Hematopoietic multipotent progenitor cell treated with erythropoietin and hydrocortisone succinate and interleukin-3 and kit ligand, for 8 days (in vitro differentiated cells): ENCODE measurements around the gene HHATL.

Experiments used
- DNase-seq: peaks from one replicate; pipeline ENCODE4 v3.0.0-alpha.2; 2015

HHATL gene

DNA sequence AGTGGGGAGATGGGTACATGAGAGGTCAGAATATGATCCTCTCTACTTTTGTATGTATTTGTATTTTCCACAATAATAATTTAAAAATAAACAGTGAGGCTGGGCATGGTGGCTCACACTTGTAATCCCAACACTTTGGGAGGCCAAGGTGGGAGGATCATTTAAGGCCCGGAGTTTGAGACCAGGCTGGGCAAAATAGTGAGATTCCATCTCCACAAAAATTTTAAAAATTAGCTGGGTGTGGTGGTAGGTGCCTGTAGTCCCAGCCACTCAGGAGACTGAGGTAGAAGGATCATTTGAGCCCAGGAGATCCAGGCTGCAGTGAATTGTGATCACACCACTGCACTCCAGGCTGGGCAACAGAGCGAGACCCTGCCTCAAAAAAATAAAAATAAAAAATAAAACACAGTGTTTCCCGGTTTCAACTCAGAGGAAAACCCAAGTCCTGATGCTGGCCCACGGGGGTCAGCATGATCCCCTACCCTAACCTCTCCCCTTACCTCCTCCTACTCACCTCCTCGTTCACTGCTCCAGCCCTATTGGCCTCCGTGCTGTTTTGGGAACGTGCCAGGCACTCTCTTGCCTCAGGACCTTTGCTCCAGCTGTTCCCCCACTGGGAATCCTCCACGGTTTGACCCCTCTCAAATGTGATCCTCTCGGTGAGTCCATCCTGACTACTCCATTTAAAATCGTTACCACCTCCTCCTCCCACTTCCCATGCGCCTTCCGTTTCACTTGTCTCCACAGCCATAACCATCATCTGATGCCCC is 20.1 kb downstream of the HHATL start:
- no peak for DNase-seq

DNA sequence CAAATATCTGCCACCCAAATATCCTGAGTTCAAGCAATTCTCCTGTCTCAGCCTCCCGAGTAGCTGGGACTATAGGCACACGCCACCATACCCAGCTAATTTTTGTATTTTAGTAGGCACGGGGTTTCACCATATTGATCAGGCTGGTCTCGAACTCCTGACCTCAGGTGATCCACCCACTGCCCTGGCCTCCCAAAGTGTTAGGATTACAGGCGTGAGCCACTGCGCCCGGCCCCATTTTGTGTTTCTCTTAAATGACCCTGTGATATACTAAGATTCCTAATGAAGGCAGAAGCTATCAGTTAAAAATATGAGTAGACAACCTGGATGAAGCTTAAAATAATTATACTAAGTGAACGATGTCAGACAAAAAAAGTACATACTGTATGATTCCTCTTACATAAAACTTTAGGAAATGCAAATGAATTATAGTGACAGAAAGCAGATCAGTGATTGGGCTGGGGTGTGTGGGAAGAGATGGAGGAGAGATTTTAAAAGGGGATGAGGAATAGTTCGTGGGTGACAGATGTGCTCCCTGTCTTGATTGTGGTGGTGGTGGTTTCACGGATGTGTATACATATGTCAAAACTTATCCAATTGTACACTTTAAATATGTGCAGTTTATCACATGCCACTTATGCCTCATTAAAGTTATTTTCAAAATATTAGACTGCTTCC is 21.1 kb downstream of the HHATL start:
- no peak for DNase-seq

DNA sequence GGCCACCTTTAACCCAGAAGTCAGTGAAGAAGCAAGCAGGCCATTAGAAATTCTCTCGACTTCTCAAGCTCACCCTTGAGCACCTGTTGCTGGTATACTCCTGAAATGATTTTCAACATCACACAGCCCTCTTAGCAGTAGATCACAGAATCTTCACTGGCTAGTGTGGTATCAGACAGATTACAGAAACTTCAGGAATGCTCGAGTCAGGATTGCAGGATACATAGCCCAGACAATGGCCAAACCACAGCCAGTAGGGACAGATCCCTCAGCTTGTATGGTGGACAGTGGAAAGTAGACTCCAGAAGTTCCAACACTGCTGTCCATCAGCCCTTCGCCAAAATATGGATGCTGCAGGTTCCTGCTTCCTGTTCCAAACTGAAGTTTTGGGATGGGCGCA is 21.8 kb downstream of the HHATL start:
- no peak for DNase-seq

DNA sequence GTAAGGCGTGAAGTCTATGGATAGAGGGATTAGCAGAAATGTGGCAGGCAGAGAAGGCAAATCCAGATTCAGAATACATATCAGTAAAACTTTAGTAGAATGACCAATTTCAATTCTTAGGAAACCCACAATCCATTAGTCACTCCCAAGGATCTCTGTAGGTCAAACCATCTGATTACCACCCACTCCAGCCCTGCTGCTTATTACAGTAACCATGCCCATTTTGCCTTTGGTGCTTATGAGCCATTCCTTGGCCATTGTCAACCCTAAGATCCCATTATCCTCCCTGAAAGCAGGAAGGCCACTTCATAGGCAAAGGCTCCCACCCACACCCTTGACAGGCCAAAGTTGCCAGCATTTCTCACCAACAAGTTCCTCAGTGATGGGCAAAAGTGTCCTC is 22.3 kb downstream of the HHATL start:
- DNase-seq: no peak

DNA sequence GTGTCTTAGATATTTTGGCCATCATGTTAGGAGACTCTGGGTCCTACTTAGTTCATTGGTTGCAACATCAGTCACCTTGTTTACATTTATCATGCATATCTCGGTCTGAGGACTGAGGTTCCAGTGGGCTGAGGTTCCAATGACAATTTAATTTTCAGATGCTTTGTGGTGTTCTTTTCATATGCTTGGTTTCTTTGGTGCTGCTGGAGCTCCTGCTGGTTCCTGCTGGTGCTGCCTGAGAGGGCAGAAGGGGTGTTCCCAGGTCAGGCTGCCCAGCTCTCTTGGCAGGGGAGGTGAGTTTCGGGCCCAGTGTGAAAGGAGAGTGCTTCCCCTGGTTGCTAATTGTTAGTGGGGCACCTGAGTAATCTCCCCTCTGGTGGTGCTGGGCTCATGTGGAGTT is 24.2 kb downstream of the HHATL start:
- no peak for DNase-seq

DNA sequence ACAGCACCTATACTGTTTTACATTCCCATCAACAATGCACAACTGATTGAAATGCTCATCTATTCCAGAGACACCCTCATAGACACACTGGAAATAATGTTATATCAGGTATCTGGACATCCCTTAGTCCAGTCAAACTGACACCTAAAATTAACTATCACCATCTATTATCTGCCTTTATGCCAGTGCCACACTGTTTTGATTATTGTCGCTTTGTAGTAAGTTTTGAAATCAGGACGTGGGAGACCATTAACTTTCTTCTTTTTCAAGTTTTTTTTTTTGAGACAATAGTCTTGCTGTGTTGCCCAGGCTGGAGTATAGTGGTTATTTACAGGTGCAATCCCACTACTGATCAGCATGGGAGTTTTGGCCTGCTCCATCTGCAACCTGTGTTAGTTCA is 26.7 kb downstream of the HHATL start:
- DNase-seq: no peak

DNA sequence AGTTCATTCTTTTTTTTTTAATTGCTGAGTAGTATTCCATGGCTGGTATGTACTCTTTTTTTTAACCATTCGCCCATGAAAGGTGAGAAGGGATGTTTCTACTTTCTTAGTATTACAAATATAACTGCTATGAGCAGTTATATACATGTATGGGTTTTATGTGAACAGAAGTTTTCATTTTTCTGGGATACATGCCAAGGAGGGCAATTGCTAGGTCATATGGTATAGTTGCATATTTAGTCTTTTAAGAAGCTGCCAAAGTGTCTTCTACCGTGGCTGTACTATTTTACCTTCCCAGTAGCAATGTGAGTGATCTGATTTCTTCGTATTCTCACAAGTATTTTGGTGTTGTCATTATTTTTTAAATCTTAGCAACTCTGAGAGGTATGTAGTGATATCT is 28.5 kb downstream of the HHATL start:
- DNase-seq: no peak

DNA sequence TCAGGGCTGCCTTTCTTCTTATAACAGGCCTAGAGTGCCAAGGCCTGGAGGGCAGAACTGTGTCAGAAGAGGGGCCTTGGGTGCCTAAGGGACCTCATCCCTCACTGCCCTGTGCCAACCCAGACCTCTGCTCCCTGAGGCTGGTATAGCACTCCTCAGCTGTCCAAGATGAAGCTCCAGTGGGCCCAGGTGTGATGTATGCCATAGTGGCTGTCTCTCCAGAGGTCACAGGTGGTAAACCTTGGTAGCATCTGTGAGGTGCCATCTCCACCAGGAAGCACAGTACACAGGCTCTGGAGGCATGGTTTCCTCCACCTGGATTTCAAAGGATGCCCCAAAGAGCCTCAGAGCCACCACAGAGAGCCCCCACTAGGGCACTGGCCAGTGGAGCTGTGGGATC is 29.5 kb downstream of the HHATL start:
- DNase-seq: no peak

DNA sequence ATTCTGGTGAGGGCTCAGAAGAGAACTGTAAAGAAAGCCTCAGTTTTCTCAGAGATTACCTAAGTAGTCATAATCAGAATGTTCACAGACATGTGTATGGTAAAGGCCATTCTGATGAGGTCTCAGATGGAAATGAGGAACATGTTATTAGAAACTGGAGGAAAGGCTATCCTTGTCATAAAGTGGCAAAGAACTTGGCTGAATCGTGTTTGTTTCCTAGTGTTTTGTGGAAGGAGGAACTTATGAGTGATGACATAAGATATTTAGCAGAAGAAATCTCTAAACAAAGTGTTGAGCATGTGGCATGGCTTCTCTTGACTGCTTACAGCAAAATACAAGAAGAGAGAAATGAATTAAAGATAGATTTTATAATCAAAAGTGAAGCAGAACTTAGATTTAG is 30.1 kb downstream of the HHATL start:
- no peak for DNase-seq

DNA sequence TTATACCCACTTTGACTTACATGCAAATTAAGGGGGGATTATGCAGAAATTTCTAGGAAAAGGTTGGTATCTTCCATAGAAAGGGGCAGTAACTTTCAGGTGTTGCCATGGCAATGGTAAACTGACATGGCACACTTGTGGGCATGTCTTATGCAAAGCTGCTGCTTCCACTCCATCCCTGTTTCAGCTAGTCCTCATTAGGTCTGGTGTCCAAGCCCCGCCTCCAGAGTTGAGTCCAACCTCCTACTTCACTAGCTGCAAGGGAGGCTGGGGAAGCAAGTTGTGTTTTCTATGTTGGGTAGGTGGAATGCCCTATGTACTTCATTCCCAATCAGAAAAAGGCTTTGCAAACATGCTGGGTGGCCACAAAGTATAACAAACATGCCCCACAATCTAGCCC is 31.9 kb downstream of the HHATL start:
- no peak for DNase-seq

DNA sequence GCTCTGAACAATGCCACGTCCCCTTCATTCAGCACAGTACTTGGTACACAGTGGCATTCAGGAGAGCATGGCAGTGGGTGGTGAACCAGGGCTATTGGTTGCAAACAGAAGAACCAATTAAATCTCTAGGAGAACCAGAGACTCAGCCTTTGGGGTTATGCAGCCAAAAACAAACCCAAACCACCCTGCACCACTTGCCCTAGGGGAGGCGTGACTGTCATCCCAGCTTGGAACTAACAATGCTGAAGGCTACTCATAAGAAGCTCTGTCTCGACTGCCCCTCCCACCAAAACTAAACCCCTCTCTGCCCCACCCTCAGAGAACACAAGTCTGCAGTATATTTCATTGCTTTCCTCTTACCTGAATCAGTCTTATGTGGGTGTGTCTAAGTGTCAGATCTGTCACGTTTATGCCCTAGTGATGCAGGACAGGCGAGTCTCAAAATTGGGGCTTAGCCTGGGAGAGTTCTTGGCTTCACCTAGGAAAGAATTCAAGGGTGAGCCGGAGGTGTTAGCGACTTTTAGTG is 32.5 kb downstream of the HHATL start:
- DNase-seq: no peak

DNA sequence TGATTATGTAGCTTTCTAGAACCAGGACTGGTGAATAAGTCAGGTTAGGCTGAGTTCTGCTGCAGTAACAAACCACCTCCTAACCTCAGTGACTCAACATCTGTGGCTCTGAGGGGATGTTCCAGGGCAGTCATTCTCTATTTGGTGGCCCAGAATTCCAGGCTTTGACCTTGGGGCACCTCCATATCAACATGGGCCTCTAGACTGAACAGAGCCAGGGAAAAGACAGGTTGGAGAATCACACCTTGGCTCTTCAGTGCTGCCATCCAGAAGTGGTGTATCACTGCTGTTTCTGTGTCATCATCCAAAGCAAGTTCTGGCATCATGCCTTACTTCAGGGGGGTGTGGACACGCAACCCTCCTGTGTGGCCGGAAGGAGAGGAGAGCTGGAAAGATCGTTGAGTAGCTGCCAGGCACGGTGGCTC is 33.8 kb downstream of the HHATL start:
- no peak for DNase-seq

DNA sequence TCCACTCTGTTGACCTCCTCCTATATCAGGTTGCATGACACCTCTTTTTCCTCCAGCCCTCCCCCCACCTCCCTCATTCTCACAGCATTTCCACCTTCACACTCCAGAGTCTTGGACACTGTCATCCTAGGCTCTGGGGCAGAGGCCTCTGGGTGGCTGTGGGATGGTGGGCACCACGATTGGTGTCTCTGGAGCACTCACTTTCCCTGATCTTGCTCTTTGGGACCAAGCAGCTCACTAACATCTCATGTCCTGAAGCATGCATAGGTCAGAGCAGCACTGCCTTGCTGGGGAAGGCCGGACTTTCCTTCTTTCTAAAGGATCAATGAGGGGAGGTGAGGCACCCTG is 34.2 kb downstream of the HHATL start:
- DNase-seq: no peak

DNA sequence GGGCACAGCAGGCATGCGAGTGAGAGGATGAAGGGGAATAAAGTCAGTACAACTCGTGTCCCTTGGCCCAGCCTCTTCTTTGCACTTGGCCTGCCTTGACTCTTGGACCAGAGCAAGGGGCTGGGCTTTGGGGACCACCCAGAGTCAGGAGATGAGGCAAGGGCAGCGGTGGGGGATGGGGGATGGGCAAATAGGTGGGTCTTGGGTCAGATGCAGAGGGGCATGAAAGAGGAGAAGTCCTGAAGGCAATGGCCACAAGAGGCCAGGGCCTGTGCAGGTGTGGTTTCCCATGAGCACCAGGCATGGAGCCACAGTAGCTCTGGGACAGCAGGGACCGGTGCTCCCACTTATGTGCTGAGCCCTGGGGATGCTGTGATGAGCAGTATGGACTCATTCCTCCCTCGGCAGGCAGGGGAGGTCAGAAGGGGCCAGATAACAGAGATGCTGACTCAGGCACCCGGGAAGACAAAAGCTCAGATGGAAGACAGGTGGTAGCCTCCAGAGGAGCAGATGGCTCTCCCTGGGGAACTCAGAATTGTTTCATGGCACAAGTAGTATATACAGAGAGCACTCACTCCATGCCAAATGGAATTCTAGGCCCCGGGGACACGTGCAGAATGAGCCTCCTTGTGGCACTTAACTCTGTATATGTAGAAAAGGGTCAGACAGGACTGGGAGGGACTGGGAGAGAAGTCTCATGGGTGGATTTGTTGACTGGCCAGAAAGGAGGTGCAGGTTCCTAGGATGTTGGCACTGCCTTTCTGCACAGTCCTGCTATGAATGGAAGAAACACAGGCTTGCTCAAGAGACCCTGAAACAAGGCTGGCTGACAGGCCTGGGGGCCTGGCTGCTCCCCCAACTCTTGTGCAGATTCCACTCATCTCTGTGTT is 34.8 kb downstream of the HHATL start:
- no peak for DNase-seq

DNA sequence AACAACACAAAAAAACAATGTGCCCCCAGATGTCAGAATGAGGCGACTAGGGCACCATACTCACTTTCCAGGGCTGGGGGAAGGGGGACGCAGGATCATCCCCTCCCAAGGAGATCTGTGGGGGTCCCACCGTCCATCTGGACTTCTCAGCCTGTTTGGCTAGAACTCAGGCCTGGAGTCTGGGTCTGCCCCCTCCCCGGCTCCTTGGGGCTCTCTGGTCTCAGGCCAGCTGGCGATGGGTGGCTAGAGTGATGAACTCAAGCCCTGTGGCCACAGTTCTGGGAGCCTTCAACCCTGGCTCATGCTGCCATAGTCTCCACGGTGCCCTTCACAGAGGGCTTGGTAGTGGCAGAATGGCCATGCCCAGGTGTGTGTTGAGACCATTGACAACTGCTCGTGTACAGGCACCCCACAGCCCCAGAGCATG is 35.5 kb downstream of the HHATL start:
- no peak for DNase-seq

DNA sequence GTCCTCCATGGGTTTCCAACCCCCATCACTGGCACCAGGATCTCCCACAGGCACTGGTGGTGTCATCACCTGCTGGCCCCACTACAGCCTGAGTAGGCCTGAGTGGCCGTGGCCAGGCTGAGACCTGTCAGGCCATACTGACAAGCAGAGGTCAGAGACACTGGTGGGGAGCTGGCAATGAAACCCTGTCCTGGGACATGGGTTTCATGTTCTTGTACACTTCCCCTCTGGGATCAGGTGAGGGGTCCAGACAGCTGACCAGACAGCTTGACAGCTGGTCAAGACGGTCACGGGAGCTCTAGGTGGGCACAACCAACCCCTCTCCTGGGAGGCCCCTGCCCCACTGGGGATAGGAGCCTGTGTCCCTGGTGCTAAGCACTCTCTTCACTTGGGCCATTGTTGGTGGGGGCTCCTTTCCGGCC is 36.0 kb downstream of the HHATL start:
- no peak for DNase-seq

DNA sequence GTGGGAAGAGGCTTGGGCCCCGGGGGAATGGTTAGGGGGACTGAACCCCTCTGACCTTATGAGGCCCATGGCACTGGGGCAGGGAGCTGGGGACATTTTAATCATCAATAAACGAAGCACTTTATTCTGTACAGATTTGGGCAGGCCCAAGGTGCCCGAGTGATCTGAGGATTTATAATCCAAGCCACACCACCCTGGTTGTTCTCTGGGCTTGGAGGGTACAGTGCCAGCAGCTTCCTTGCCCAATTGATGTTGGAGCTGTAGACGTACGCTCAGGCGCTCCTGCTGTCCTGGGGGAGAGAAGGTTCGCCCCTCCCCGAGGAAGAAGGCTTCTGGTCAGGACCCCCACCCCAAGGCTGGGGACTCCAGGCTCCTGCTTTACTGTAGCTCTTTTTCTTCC is 36.6 kb downstream of the HHATL start:
- no peak for DNase-seq

DNA sequence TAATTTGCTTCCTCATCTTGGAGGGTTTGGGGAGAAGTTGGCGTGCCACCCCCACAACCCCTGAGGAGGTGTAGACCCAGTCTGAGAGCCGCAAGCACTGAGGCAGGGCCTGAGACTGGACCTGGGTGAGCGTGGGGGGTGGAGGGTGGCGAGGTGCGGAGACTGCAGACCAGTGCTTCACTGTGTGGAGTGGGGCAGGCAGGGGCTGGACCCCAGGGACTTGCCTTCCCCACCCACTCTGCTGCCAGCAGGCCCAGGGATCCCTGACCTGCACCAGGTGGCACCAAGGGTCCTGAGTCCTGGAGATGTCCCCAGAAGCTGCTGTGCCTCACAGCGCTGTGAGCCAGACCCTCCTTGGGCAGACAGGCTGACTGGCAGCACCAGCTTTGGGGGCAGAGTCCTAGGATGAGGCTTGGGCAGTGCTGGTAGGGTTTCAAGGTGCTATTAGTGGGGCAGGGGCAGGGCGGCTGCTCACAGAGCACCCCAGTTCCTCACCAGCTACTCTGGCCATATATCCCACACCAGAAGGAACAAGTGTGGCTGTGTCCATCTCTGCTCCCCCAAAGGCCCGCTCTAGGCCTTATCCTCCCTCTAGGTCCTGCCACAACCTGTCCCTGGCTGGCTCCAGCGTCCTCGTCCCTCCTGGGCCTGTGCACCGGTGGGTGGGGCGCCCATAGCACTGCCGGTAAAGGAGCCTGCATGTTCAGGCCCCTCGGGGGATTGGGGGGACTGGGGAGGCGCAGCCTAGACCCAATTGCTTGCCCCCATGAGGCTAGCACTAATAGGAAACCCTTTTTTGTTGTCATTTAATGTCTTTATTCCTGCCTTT is 37.3 kb downstream of the HHATL start:
- no peak for DNase-seq

DNA sequence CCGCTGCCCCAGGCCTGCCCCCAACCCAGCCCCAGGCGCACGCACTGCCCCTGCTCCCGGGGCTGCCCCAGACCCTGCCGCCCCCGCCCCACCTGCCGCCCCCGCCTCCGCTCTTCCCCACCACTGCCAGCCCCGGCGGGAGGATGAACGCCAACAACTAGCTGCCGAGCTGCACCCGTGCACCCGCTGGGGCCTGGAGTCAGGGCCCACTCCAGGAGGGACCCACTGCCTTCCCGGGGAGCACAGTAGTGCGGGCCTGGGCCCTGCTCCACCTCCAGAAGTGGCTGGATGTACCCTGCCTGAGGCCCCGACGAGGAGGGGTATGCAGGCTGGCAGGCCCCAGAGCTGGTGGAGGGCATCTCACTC is 38.2 kb downstream of the HHATL start:
- DNase-seq: no peak

DNA sequence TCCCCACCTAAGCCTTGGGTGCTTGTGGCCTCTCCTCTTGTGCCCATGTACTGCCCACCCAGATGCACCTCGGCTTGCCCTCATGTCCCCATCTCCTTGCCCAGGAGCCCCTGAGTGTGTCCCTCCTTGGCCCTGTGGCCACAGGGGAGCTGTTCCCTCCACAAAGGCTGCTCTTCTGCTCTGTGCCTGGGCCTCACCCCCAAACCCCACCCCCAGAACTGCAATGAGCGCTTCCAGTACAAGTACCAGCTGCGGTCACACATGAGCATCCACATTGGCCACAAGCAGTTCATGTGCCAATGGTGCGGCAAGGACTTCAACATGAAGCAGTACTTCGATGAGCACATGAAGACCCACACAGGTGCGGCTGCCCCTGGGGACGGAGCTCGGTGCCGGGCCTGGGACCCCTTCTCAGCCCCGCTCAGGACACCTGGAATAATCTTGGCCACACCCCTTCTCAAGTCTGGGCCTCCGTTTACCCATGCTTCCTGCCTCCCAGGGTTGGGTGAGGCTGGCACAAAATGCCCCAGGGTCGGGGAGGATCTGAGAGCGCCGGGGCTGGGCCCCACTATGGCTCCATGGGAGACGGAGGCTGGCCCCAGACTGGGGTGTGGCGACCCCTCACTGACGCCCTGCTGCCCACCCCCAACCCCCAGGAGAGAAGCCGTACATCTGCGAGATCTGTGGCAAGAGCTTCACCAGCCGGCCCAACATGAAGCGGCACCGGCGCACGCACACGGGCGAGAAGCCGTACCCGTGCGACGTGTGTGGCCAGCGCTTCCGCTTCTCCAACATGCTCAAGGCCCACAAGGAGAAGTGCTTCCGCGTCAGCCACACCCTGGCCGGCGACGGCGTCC is 38.8 kb downstream of the HHATL start:
- DNase-seq: no peak

DNA sequence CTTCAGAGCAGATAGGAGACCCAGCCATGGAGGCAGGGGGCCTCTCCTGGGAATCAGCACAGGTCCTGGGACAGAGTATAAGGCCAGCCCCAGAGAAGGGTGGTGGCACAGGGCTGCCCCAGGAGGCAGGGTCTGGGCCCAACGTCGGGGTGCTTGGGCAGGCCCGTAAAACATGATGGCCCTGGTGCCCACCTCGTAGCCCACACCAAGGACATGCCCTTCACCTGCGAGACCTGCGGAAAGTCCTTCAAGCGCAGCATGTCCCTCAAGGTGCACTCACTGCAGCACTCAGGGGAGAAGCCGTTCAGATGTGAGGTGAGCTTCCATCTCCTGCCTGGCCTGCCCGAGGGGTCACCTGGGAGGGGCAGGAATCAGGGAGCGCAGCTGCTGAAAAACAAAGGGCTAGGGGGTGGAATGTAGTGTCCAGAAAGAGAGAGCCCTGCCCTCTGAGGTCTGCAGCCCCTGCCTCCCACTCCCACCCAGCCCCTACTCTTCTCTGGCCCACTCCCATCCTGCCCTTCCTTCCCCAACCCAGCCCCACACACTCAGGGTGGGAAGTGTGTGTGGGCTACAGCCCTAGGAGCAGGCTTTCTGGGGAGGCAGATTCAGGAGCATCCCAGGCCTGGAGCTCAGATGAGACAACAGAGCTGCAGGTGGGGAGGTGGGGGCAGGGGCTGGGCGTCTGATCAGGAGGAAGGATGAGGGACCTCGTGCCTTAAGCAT is 39.6 kb downstream of the HHATL start:
- DNase-seq: no peak
